SK-N-SH treated with all-trans-retinoic acid at 6 μM for 48 hours (cell line): Measurements from ENCODE around the gene SH3PXD2A.
A peak's percentile ranks its signal among the peaks of the same experiment; 100 is the strongest.

Experiments
- ATAC-seq: fragments of 200-7000 bp; cut with Tn5 transposase; 3 replicates; pipeline ENCODE4 v1.9.1; 2020; ENCODE audit warnings: mild to moderate bottlenecking, moderate library complexity
- BACH2 ChIP-seq: fragments of 250-450 bp; sonication (Bioruptor Pico); IDR thresholded peaks from 2 replicates; pipeline ENCODE4 v1.9.0; 2021; ENCODE audit warnings: mild to moderate bottlenecking, borderline replicate concordance
- CSDC2 ChIP-seq: fragments of 250-450 bp; sonication (Bioruptor Pico); IDR thresholded peaks from 2 replicates; pipeline ENCODE4 v1.5.0; 2020; ENCODE audit warnings: mild to moderate bottlenecking, moderate library complexity
- ESRRG ChIP-seq: fragments of 250-450 bp; sonication (Bioruptor Pico); IDR thresholded peaks from 2 replicates; pipeline ENCODE4 v1.6.1; 2021; ENCODE audit warnings: mild to moderate bottlenecking
- GLIS3 ChIP-seq: fragments of 250-450 bp; sonication (Bioruptor Pico); IDR thresholded peaks from 2 replicates; pipeline ENCODE4 v1.5.0; 2020; ENCODE audit warnings: mild to moderate bottlenecking, moderate library complexity
- ISL1 ChIP-seq: fragments of 250-450 bp; sonication (Bioruptor Pico); IDR thresholded peaks from 2 replicates; pipeline ENCODE4 v2.1.2; 2022; ENCODE audit warnings: mild to moderate bottlenecking, moderate library complexity
- OSR1 ChIP-seq: fragments of 250-450 bp; sonication (Bioruptor Pico); IDR thresholded peaks from 2 replicates; pipeline ENCODE4 v1.8.0; 2022; ENCODE audit warnings: moderate library complexity, mild to moderate bottlenecking, inconsistent platforms
- PPARA ChIP-seq: fragments of 250-450 bp; sonication (Bioruptor Pico); IDR thresholded peaks from 2 replicates; pipeline ENCODE4 v1.5.0; 2020; ENCODE audit warnings: mild to moderate bottlenecking, borderline replicate concordance
- RARB ChIP-seq: fragments of 250-450 bp; sonication (Bioruptor Pico); IDR thresholded peaks from 2 replicates; pipeline ENCODE4 v1.8.0; 2021; ENCODE audit warnings: mild to moderate bottlenecking, moderate library complexity
- TCF4 ChIP-seq: fragments of 250-450 bp; sonication (Bioruptor Pico); IDR thresholded peaks from 2 replicates; pipeline ENCODE4 v1.8.0; 2021; ENCODE audit warnings: mild to moderate bottlenecking, moderate library complexity, borderline replicate concordance
- TOX ChIP-seq: fragments of 250-450 bp; sonication (Bioruptor Pico); IDR thresholded peaks from 2 replicates; pipeline ENCODE4 v1.8.0; 2021; ENCODE audit warnings: mild to moderate bottlenecking, moderate library complexity, borderline replicate concordance
- ZC3H10 ChIP-seq: fragments of 250-450 bp; sonication (Bioruptor Pico); IDR thresholded peaks from 2 replicates; pipeline ENCODE4 v1.5.1; 2021; ENCODE audit warnings: mild to moderate bottlenecking, moderate library complexity
- ZFP3 ChIP-seq: fragments of 250-450 bp; sonication (Bioruptor Pico); IDR thresholded peaks from 2 replicates; pipeline ENCODE4 v1.5.0; 2020; ENCODE audit warnings: mild to moderate bottlenecking, moderate library complexity
- ZFP30 ChIP-seq: fragments of 450-650 bp; formaldehyde crosslinking; IDR thresholded peaks from 2 replicates; pipeline ENCODE4 v1.5.0; 2022; ENCODE audit warnings: mild to moderate bottlenecking, moderate library complexity
- ZNF565 ChIP-seq: fragments of 450-650 bp; formaldehyde crosslinking; conservative IDR thresholded peaks from 2 replicates; pipeline ENCODE4 v1.5.0; 2020; ENCODE audit warnings: low read depth, mild to moderate bottlenecking, moderate library complexity
- ZNF70 ChIP-seq: fragments of 450-650 bp; formaldehyde crosslinking; IDR thresholded peaks from 2 replicates; pipeline ENCODE4 v1.5.0; 2020; ENCODE audit warnings: mild to moderate bottlenecking, moderate library complexity
- ZNF8 ChIP-seq: fragments of 450-650 bp; formaldehyde crosslinking; IDR thresholded peaks from 2 replicates; pipeline ENCODE4 v1.5.0; 2020; ENCODE audit warnings: mild to moderate bottlenecking, moderate library complexity
- TF ChIP-seq, protein P1 (sequence below): fragments of 250-450 bp; sonication (Bioruptor Pico); IDR thresholded peaks from 2 replicates; pipeline ENCODE4 v1.5.1; 2020; ENCODE audit warnings: low read depth, mild to moderate bottlenecking, moderate library complexity
- TF ChIP-seq, protein P2 (sequence below): fragments of 250-450 bp; sonication (Bioruptor Pico); IDR thresholded peaks from 2 replicates; pipeline ENCODE4 v1.5.0; 2020; ENCODE audit warnings: mild to moderate bottlenecking, moderate library complexity
- TF ChIP-seq, protein P3 (sequence below): fragments of 250-450 bp; sonication (Bioruptor Pico); IDR thresholded peaks from 2 replicates; pipeline ENCODE4 v1.8.0; 2020; ENCODE audit warnings: mild to moderate bottlenecking, moderate library complexity, borderline replicate concordance
- TF ChIP-seq, protein P4 (sequence below): fragments of 250-450 bp; sonication (Bioruptor Pico); IDR thresholded peaks from 2 replicates; pipeline ENCODE4 v1.5.1; 2021; ENCODE audit warnings: mild to moderate bottlenecking, moderate library complexity

The SH3PXD2A gene

DNA sequence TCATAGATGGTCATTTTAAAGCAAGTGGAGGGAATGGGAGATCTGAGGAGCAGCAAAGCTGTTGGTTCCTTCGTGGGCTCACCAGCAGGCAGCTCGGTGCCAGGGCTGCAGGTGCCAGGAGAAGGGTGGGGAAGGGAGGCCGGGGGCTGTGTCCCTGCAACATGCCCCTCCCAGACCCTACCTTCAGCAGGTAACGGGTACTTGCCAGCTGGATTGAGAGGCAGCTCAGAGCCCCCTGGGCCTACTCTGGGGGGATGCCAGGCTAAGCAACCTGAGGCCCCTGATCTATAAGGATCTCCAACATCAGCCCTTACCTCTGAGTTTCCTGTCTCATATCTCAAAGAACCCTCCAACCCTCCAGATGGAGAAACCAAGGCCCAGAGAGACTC is 188.6 kb downstream of the SH3PXD2A start:
- ATAC-seq, result no peak
- TF ChIP-seq, protein P1, sequence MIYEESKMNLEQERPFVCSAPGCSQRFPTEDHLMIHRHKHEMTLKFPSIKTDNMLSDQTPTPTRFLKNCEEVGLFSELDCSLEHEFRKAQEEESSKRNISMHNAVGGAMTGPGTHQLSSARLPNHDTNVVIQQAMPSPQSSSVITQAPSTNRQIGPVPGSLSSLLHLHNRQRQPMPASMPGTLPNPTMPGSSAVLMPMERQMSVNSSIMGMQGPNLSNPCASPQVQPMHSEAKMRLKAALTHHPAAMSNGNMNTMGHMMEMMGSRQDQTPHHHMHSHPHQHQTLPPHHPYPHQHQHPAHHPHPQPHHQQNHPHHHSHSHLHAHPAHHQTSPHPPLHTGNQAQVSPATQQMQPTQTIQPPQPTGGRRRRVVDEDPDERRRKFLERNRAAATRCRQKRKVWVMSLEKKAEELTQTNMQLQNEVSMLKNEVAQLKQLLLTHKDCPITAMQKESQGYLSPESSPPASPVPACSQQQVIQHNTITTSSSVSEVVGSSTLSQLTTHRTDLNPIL, result no peak
- TF ChIP-seq PPARA (CRISPR knock-in tag), result no peak
- TF ChIP-seq ISL1, result no peak
- no peak for TF ChIP-seq TOX
- no peak for TF ChIP-seq OSR1 (CRISPR knock-in tag)
- TF ChIP-seq GLIS3 (CRISPR knock-in tag), result no peak
- TF ChIP-seq ZNF565 (CRISPR knock-in tag), result no peak
- no peak for TF ChIP-seq TCF4
- TF ChIP-seq, protein P2, sequence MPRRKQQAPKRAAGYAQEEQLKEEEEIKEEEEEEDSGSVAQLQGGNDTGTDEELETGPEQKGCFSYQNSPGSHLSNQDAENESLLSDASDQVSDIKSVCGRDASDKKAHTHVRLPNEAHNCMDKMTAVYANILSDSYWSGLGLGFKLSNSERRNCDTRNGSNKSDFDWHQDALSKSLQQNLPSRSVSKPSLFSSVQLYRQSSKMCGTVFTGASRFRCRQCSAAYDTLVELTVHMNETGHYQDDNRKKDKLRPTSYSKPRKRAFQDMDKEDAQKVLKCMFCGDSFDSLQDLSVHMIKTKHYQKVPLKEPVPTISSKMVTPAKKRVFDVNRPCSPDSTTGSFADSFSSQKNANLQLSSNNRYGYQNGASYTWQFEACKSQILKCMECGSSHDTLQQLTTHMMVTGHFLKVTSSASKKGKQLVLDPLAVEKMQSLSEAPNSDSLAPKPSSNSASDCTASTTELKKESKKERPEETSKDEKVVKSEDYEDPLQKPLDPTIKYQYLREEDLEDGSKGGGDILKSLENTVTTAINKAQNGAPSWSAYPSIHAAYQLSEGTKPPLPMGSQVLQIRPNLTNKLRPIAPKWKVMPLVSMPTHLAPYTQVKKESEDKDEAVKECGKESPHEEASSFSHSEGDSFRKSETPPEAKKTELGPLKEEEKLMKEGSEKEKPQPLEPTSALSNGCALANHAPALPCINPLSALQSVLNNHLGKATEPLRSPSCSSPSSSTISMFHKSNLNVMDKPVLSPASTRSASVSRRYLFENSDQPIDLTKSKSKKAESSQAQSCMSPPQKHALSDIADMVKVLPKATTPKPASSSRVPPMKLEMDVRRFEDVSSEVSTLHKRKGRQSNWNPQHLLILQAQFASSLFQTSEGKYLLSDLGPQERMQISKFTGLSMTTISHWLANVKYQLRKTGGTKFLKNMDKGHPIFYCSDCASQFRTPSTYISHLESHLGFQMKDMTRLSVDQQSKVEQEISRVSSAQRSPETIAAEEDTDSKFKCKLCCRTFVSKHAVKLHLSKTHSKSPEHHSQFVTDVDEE, result no peak
- TF ChIP-seq, protein P3, sequence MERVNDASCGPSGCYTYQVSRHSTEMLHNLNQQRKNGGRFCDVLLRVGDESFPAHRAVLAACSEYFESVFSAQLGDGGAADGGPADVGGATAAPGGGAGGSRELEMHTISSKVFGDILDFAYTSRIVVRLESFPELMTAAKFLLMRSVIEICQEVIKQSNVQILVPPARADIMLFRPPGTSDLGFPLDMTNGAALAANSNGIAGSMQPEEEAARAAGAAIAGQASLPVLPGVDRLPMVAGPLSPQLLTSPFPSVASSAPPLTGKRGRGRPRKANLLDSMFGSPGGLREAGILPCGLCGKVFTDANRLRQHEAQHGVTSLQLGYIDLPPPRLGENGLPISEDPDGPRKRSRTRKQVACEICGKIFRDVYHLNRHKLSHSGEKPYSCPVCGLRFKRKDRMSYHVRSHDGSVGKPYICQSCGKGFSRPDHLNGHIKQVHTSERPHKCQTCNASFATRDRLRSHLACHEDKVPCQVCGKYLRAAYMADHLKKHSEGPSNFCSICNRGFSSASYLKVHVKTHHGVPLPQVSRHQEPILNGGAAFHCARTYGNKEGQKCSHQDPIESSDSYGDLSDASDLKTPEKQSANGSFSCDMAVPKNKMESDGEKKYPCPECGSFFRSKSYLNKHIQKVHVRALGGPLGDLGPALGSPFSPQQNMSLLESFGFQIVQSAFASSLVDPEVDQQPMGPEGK (CRISPR knock-in tag), result no peak
- TF ChIP-seq ZFP30, result no peak

DNA sequence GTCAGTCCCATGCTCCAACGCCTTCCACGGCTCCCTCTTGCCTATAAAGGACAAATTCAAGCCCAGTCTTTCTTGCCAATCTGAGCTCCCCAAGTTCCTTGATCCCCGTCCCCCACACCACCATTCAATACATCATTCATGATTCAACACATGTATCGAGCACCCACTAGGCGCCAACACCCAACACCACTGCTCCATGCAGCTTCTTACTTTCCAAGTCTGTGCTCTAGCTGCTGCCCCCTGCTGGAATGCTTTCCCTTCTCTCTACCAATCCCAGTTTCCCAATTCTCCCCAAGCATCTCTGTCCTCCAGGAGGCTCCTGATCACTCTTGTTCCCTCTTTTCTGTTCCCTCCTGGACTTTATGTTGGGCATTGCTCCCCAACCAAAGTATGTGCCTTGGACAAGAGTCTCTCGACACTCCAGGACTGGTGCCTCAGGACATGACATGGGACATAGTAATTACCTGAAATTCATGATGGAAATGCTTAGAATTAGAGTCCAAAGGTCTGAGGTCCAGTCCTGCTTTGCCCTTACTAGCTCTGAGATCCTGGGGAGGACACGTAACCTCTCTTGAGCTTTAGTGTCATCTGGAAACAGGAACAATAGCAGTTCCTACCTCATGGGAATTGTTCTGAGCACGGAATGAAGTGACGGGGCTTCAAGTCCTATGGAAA is 189.2 kb downstream of the SH3PXD2A start:
- no peak for TF ChIP-seq ZNF565 (CRISPR knock-in tag)
- TF ChIP-seq BACH2 (CRISPR knock-in tag), result no peak
- TF ChIP-seq, protein P3 (CRISPR knock-in tag), result no peak
- TF ChIP-seq RARB (CRISPR knock-in tag), result no peak
- TF ChIP-seq ZC3H10 (CRISPR knock-in tag), result no peak
- TF ChIP-seq GLIS3 (CRISPR knock-in tag), result no peak
- no peak for TF ChIP-seq ZFP3 (CRISPR knock-in tag)
- TF ChIP-seq CSDC2 (CRISPR knock-in tag), result no peak
- TF ChIP-seq ESRRG (CRISPR knock-in tag), result no peak
- ATAC-seq, result peak; percentile 56

DNA sequence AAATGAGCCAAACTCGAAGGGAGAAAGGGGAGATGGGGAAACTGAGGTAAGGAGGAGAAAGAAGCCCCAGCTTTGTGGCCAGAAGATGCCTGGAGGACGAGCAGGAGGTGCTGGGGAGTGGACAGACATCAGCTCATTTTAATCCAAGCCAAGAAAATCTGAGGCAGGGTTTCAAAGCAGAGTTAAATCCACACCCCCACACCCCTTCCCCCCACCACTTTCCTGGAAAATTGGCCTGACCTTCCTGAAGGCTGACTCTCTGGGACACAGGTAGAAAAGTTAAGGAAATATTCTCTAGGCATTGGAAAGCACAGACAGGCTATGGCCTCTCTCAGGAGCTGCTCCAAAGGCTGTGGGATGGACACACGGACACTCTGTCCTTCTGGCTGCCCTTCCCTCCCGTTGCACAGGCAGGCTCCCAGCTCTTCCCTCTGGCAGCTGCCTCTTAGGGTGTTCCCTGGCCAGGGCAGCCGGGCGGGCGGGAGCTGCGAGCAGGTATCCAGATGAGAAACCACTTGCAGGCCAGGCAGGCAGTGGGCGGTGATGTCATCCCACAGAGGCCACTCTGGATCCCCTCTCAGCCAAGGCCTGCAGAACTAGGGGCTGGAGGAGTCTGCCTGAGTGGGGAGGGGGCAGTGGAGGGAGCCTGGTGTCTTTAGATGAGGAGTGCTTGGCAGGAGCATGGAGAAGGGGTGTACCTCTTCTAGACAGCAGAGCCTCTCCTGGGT is 190.1 kb downstream of the SH3PXD2A start:
- no peak for TF ChIP-seq RARB (CRISPR knock-in tag)
- TF ChIP-seq TCF4, result no peak
- no peak for TF ChIP-seq TOX
- no peak for TF ChIP-seq ZNF8
- TF ChIP-seq, protein P1, result no peak
- TF ChIP-seq, protein P4, sequence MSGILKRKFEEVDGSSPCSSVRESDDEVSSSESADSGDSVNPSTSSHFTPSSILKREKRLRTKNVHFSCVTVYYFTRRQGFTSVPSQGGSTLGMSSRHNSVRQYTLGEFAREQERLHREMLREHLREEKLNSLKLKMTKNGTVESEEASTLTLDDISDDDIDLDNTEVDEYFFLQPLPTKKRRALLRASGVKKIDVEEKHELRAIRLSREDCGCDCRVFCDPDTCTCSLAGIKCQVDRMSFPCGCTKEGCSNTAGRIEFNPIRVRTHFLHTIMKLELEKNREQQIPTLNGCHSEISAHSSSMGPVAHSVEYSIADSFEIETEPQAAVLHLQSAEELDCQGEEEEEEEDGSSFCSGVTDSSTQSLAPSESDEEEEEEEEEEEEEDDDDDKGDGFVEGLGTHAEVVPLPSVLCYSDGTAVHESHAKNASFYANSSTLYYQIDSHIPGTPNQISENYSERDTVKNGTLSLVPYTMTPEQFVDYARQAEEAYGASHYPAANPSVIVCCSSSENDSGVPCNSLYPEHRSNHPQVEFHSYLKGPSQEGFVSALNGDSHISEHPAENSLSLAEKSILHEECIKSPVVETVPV (CRISPR knock-in tag), result no peak
- TF ChIP-seq ZNF565 (CRISPR knock-in tag), result no peak
- TF ChIP-seq PPARA (CRISPR knock-in tag), result no peak
- TF ChIP-seq ZNF70 (CRISPR knock-in tag), result no peak
- TF ChIP-seq, protein P2, result no peak
- no peak for TF ChIP-seq CSDC2 (CRISPR knock-in tag)
- ATAC-seq, result no peak
